K562 (cell line): ENCODE measurements around the gene MXRA7. TPM values are rescaled to one million over a fixed set of nuclear protein-coding genes. Genes with fewer than 3 reads are reported as not detected.

Source experiments
- ATAC-seq: fragments of 200-7000 bp; cut with Tn5 transposase; 3 replicates; pipeline ENCODE4 v1.9.1; 2020; ENCODE audit warnings: moderate library complexity
- BruUV-seq: library from RNA; stranded (reverse); fragments of 400-500 nt; replicated peaks from 2 replicates; lab custom pipeline; 2021; lab: Mats Ljungman, UMichigan
- CTCF ChIA-PET: fragments of 300-600 bp; formaldehyde crosslinking; extraction: SDS; loops from one replicate; lab custom pipeline; 2021; ENCODE audit warnings: low intra/inter-chr PET ratio; lab: Yijun Ruan, JAX
- POLR2A ChIA-PET: fragments of 300-600, 350-650 bp; sonication (Branson Sonifier 250); formaldehyde crosslinking; extraction: SDS; loops from one replicate; lab custom pipeline; 2021; ENCODE audit warnings: antibody characterized with exemption, inconsistent platforms; lab: Yijun Ruan, JAX
- DNase-seq, 4 experiments: peaks; one replicate each; pipeline versions ENCODE4 v3.0.0 to v3.0.0-alpha.2; 2011 to 2018; ENCODE audit warnings: low spot score in 3 of 4, mixed read lengths in 3 of 4; ENCODE audit errors: extremely low read depth in 1 of 4
- FAIRE-seq: peaks from 2 replicates; lab custom pipeline; 2011; peaks lifted over from hg19 to GRCh38; lab: Jason Lieb, UNC
- H2AFZ ChIP-seq: 2 replicates; pipeline ENCODE4 v1.6.0; 2011; ENCODE audit warnings: low read depth, low read length, control low read depth, inconsistent platforms
- H3K27ac ChIP-seq: fragments of 200-600 bp; 3 replicates; pipeline ENCODE4 v1.8.0; 2011; ENCODE audit warnings: low read depth, mild to moderate bottlenecking, control low read depth, inconsistent platforms, low read length, moderate library complexity, mixed read lengths; ENCODE audit errors: extremely low read depth
- H3K27me3 ChIP-seq, 2 experiments: fragments of 300-600 bp in 1 of 2; 2 replicates in 1 of 2; 3 replicates in 1 of 2; pipeline versions ENCODE4 v1.6.0 to v1.8.0; 2011; ENCODE audit warnings: inconsistent platforms in 2 of 2, low read length in 2 of 2, mild to moderate bottlenecking in 1 of 2, mixed read lengths in 1 of 2, moderate library complexity in 1 of 2; ENCODE audit not compliant: control insufficient read depth in 2 of 2, insufficient read depth in 2 of 2
- H3K36me3 ChIP-seq: fragments of 300-600 bp; 3 replicates; pipeline ENCODE4 v1.8.0; 2011; ENCODE audit warnings: mild to moderate bottlenecking, low read length, inconsistent platforms; ENCODE audit not compliant: control insufficient read depth, insufficient read depth
- H3K4me1 ChIP-seq, 2 experiments: fragments of 200-600 bp in 1 of 2; replicated peaks in 1 of 2; 2 replicates in 1 of 2; 3 replicates in 1 of 2; pipeline versions ENCODE4 v1.5.1 to v1.8.0; 2011; ENCODE audit warnings: inconsistent platforms in 2 of 2, low read length in 2 of 2, mild to moderate bottlenecking in 1 of 2, mixed read lengths in 1 of 2, moderate library complexity in 1 of 2; ENCODE audit not compliant: control insufficient read depth in 2 of 2, insufficient read depth in 2 of 2
- H3K4me2 ChIP-seq: 2 replicates; pipeline ENCODE4 v1.6.1; 2011; ENCODE audit warnings: low read length, control low read depth, inconsistent platforms, mixed read lengths; ENCODE audit not compliant: insufficient read depth
- H3K4me3 ChIP-seq: fragments of 200-600 bp; sonication (generic), shearing (Covaris generic); 2 replicates; pipeline ENCODE4 v1.5.1; 2016; ENCODE audit warnings: control low read depth, inconsistent platforms
- H3K79me2 ChIP-seq: fragments of 200-600 bp; 3 replicates; pipeline ENCODE4 v1.8.0; 2011; ENCODE audit warnings: low read length, inconsistent platforms; ENCODE audit not compliant: control insufficient read depth, insufficient read depth
- H3K9ac ChIP-seq, 2 experiments: 2 replicates each; pipeline versions ENCODE4 v1.6.0 to v1.6.1; 2011; ENCODE audit warnings: low read depth in 2 of 2, low read length in 2 of 2, control low read depth in 1 of 2, inconsistent platforms in 1 of 2, mild to moderate bottlenecking in 1 of 2, mixed read lengths in 1 of 2; ENCODE audit not compliant: insufficient read depth in 1 of 2
- H3K9me1 ChIP-seq: one replicate; pipeline ENCODE4 v1.6.0; 2011; ENCODE audit warnings: inconsistent platforms, mild to moderate bottlenecking, low read length, moderate library complexity; ENCODE audit not compliant: control insufficient read depth, insufficient read depth
- H3K9me3 ChIP-seq: replicated peaks from 2 replicates; pipeline ENCODE4 v1.5.1; 2011; ENCODE audit warnings: low read depth, low read length, inconsistent platforms; ENCODE audit not compliant: control insufficient read depth, insufficient read depth
- H4K20me1 ChIP-seq: replicated peaks from 2 replicates; pipeline ENCODE4 v1.6.1; 2011; ENCODE audit warnings: low read length, inconsistent platforms, mixed read lengths; ENCODE audit not compliant: control insufficient read depth, insufficient read depth
- AFF1 ChIP-seq, 2 experiments: fragments of 450-650 bp; IDR thresholded peaks; 2 replicates each; pipeline ENCODE4 v1.6.1; 2018; ENCODE audit warnings: mild to moderate bottlenecking in 2 of 2, low read depth in 1 of 2; ENCODE audit not compliant: partially characterized antibody in 2 of 2
- COPS2 ChIP-seq: fragments of 450-650 bp; conservative IDR thresholded peaks from 2 replicates; pipeline ENCODE4 v1.6.1; 2016; ENCODE audit warnings: mild to moderate bottlenecking, moderate library complexity
- NR2C2 ChIP-seq, 2 experiments: fragments of 200-800 bp in 1 of 2; sonication (Bioruptor generic) in 1 of 2; sonication (generic) in 1 of 2; formaldehyde crosslinking in 1 of 2; IDR thresholded peaks; 2 replicates each; pipeline versions ENCODE4 v1.6.1 to v1.8.0; 2016 to 2022; ENCODE audit warnings: mild to moderate bottlenecking in 1 of 2, missing compliant biosample characterization in 1 of 2, missing genetic modification characterization in 1 of 2, missing genetic modification reagents in 1 of 2
- PURB ChIP-seq: sonication (generic); formaldehyde crosslinking; IDR thresholded peaks from 2 replicates; pipeline ENCODE4 v1.9.0; 2021; ENCODE audit warnings: low read depth, mild to moderate bottlenecking, missing genetic modification reagents
- ZNF778 ChIP-seq: fragments of 450-650 bp; formaldehyde crosslinking; IDR thresholded peaks from 2 replicates; pipeline ENCODE4 v1.4.0; 2020; ENCODE audit warnings: mild to moderate bottlenecking, moderate library complexity
- WGBS: fragments of 100-300 bp; shearing (Covaris generic); methylation state at CpG from one replicate; pipeline ENCODE4 v1.1.6; 2016; ENCODE audit warnings: low coverage, mixed read lengths; ENCODE audit not compliant: insufficient coverage; ENCODE audit errors: missing lambda C conversion rate; 5-methylcytosine and 5-hydroxymethylcytosine counted together
- in situ Hi-C: fragments of 300-500 bp; cut with MboI; formaldehyde crosslinking; loops from 4 replicates; pipeline ENCODE4 v1.15.0; 2018; ENCODE audit warnings: inconsistent platforms, mixed read lengths
- intact Hi-C: fragments of 100-400 bp; cut with micrococcal nuclease; formaldehyde crosslinking; loops from 2 replicates; pipeline ENCODE4 v1.14.2; 2022
- polyA plus RNA-seq, 8 experiments: library from polyadenylated mRNA; depleted of rRNA in 4 of 8; stranded (reverse) in 5 of 8; unstranded in 3 of 8; fragments of >200 nt; fragmentation: Nextera tagmentation in 2 of 8; fragmentation: Illumina TruSeq in 1 of 8; extraction: Ambion mirVana in 2 of 8; extraction: Trizol in 1 of 8; gene quantifications; 2 replicates each; pipeline versions ENCODE4 v1.2.1 to v1.2.3, GENCODE V29; 2011 to 2014; ENCODE audit warnings: inconsistent platforms in 1 of 8, missing spikeins in 1 of 8
- total RNA-seq, 7 experiments: library from RNA; depleted of rRNA in 6 of 7; stranded (reverse); fragments of >200 nt in 6 of 7; fragmentation: Illumina TruSeq in 2 of 7; extraction: Trizol in 2 of 7; gene quantifications; 2 replicates each; pipeline versions ENCODE4 v1.2.1 to v1.2.3, GENCODE V29; 2011 to 2021; ENCODE audit warnings: low replicate concordance in 1 of 7

Gene MXRA7
- total and polyA plus RNA-seq, 9 of the 15 experiments (the other 6 are each of a cell fraction or from before 2014, with no cell fraction given): 2.6 to 38.4 (median 14.3) TPM

GRCh38 chr17:76700270-76700616 lies 10.5 kb downstream of the MXRA7 start:
- no peak overlapping the region for H3K4me2 ChIP-seq
- H3K9ac ChIP-seq: peak overlapping the region in 1 of 2 experiments; percentile 35; a peak in 1 of 4 replicates
- H3K27ac ChIP-seq: no peak overlapping the region
- H3K27me3 ChIP-seq: no peaks in the 10 kb centered on the region
- WGBS: 61% methylated on average over 8 of the region's 8 CpGs
- H3K9me1 ChIP-seq: no peaks in the 10 kb centered on the region
- H3K4me3 ChIP-seq: no peak overlapping the region
- ATAC-seq: no peak
- peaks cover 15 to 36% of the 10 kb centered on the region in 2 experiments for H3K4me1 ChIP-seq
- no peaks in the 10 kb centered on the region for H3K79me2 ChIP-seq
- no TSS peak for BruUV-seq
- in situ Hi-C loops (no loop called here), intact Hi-C loops (no loop called here)
- no peak overlapping the region for H2AFZ ChIP-seq
- FAIRE-seq: no peak
- no peaks in the 10 kb centered on the region for H3K9me3 ChIP-seq
- ChIA-PET CTCF (no interaction called here), POLR2A (no interaction called here)
- TF ChIP-seq ZNF778 (CRISPR knock-in tag) (no peak), PURB (CRISPR knock-in tag) (no peak), COPS2 (no peak), NR2C2 (CRISPR knock-in tag; IDR thresholded peaks at IDR 0.05) (no peak), NR2C2 (tag; IDR thresholded peaks at IDR 0.05) (no peak), AFF1 (IDR thresholded peaks at IDR 0.05; ENCODE audit: low read depth in 1 of 2, partially characterized antibody in 2 of 2) (no peak)
- no peaks in the 10 kb centered on the region for H3K36me3 ChIP-seq
- DNase-seq: no peak
- 0 out of 2 replicates have a peak, but pooled peaks cover 3% of the 10 kb centered on the region for H4K20me1 ChIP-seq
